A204.1 (cell line): ENCODE measurements around the gene SGSM2.

Experiments used
- FAIRE-seq: peaks from 2 replicates; lab custom pipeline; 2012; peaks lifted over from hg19 to GRCh38; lab: Jason Lieb, UNC

Gene SGSM2

DNA sequence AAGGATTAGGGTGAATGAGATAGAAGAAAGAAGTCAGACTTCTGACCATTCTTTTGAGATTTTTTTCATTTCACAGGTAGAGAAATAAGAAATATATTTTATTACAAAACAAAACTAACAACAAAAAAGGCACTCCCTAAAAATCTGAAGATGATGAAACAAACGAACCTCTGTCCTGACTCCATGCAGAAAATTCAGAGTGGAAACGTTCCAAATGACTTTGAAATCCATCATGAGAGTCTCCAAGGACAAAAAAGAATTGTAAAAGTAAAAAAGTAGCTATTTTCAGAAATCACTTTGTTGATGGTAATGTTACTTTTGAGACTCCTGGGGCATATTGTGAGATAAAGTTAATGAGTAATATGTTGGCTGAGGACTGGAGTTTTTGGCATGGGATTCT lies 89.9 kb downstream of the SGSM2 start:
- no peak for FAIRE-seq

GRCh38 chr17:2427910-2428309 lies 90.6 kb downstream of the SGSM2 start:
- FAIRE-seq, result no peak
